Suprapubic skin (tissue), 3 donors: ENCODE data around the gene F2.

Experiments
- POLR2A ChIP-seq, 2 donors: fragments of 450-650 bp; IDR thresholded peaks; one replicate each; pipeline ENCODE4 v1.6.1; 2017; ENCODE audit warnings: antibody characterized with exemption in 2 of 2, mild to moderate bottlenecking in 2 of 2, moderate library complexity in 2 of 2
- TF ChIP-seq, protein P1 (sequence below), 2 donors: fragments of 200-600 bp in 1 of 2; fragments of 450-650 bp in 1 of 2; sonication (generic) in 1 of 2; IDR thresholded peaks; one replicate each; pipeline ENCODE4 v1.5.1; 2016 to 2019; ENCODE audit warnings: antibody characterized with exemption in 2 of 2, mild to moderate bottlenecking in 1 of 2, moderate library complexity in 1 of 2

GRCh38 chr11:46759196-46759595, 40.2 kb downstream of the F2 start:
- no peak for TF ChIP-seq POLR2A (IDR thresholded peaks at IDR 0.05)
- TF ChIP-seq, protein P1, sequence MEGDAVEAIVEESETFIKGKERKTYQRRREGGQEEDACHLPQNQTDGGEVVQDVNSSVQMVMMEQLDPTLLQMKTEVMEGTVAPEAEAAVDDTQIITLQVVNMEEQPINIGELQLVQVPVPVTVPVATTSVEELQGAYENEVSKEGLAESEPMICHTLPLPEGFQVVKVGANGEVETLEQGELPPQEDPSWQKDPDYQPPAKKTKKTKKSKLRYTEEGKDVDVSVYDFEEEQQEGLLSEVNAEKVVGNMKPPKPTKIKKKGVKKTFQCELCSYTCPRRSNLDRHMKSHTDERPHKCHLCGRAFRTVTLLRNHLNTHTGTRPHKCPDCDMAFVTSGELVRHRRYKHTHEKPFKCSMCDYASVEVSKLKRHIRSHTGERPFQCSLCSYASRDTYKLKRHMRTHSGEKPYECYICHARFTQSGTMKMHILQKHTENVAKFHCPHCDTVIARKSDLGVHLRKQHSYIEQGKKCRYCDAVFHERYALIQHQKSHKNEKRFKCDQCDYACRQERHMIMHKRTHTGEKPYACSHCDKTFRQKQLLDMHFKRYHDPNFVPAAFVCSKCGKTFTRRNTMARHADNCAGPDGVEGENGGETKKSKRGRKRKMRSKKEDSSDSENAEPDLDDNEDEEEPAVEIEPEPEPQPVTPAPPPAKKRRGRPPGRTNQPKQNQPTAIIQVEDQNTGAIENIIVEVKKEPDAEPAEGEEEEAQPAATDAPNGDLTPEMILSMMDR (IDR thresholded peaks at IDR 0.05) = no peak
